ENCODE data around the gene ADGRD2. TPM values are rescaled to one million over a fixed set of nuclear protein-coding genes. Genes with fewer than 3 reads are reported as not detected.
A peak's percentile ranks its signal among the peaks of the same experiment; 100 is the strongest.

Gene ADGRD2
- total RNA-seq, 1 experiment from 2014 or later: not detected

DNA sequence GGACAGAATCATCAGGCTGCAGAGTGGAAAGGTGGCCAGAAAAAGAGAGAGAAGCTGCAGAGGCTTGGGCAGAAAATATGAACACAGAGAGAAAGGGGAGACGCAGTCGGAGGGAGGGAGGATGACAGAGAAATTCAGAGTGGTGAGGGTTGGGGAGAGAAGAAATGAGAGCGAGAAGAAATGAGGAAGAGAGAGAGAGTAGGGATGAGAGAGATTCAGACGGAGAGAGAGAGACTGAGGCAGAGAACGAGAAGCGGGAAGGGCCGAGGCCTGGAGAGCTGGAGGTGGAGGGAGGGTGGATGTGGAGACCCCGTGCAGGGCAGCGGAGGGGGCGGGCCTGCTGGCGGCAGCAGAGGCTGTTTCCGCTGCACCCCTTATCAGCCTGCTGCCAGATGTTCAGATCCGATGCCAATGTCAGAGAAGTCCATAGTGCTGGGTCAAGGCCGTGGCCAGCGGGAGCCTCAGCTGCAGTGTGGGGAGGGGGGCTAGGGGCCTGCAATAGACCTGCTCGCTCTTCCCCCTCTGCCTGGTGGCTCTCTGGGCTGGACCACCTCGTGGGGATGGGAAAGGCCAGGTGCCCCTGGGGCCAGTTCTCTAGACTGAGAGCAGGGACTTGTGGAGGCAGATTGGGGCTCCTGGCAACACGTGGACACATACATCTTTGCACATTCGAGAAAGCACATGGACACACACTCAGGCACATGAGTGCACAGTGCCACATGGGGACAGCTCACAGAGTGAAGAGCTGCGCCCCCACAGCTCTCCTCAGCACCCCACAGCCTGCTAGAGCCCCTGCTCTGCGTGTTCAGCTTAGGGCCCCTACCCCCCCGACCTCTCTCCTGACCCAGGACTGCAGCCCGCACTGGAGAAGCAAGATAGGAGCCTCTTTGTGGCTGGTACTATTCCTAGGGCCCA, 61.9 kb downstream of the ADGRD2 start:
- DNase-seq (no peak), ATAC-seq (no peak)
- Histone ChIP-seq H3K9ac (ENCODE audit: low read length) (no peak overlapping the region), H3K79me2 (ENCODE audit: low read length) (no peaks in the 10 kb centered on the region), H4K20me1 (ENCODE audit: low read length) (no peaks in the 10 kb centered on the region), H3K9me3 (ENCODE audit: low read length) (no peaks in the 10 kb centered on the region), H3K27me3 (ENCODE audit: low read length) (no peaks in the 10 kb centered on the region), H3K4me3 (ENCODE audit: low read length) (no peak overlapping the region), H3K4me1 (ENCODE audit: insufficient read depth, low read length) (no peaks in the 10 kb centered on the region), H3K27ac (ENCODE audit: low read length) (no peak overlapping the region), H3K4me2 (ENCODE audit: low read length) (no peak overlapping the region), H2AFZ (ENCODE audit: low read length) (no peak overlapping the region), H3K9me2 (replicated peaks; ENCODE audit: low read length) (no peaks in the 10 kb centered on the region), H3F3A (ENCODE audit: low read length, unreplicated experiment) (no peaks in the 10 kb centered on the region), H3K36me3 (ENCODE audit: low read depth, low read length) (no peaks in the 10 kb centered on the region)
- ChIA-PET POLR2A (ENCODE audit: unreplicated experiment) (no interaction called here), CTCF (no interaction called here)
- BruUV-seq (replicated peaks): no TSS peak
- TF ChIP-seq CTCF (conservative IDR thresholded peaks at IDR 0.05; ENCODE audit: low read depth, low read length) (no peak), EZH2 (IDR thresholded peaks at IDR 0.05; ENCODE audit: low read length, unreplicated experiment) (no peak), EZH2phosphoT487 (IDR thresholded peaks at IDR 0.05; ENCODE audit: borderline replicate concordance, low read length) (no peak)
- intact Hi-C loops (cut with micrococcal nuclease): no loop called here

DNA sequence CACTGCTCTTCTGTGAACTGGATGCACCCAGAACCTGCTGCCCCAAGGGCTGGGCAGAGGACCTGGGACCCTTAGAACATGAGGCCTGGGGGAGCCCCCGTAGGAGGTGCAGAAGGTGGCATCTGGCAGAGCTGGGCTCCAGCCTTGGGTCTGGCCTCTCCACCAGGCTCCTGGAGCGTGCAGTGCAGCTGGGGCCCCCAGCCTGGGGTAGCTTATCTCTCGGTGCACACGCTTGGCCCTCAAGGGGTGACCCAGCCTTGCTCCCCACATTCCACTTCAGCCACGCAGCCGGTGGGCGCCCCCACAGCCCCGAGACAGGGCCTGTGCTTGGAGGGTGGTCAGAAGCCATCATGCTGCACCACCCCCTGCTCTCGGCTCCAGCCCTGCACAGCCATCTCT, 62.6 kb downstream of the ADGRD2 start:
- TF ChIP-seq EZH2 (IDR thresholded peaks at IDR 0.05; ENCODE audit: low read length, unreplicated experiment) (no peak), CTCF (conservative IDR thresholded peaks at IDR 0.05; ENCODE audit: low read depth, low read length) (no peak), EZH2phosphoT487 (IDR thresholded peaks at IDR 0.05; ENCODE audit: borderline replicate concordance, low read length) (no peak)
- Histone ChIP-seq H3K9ac (ENCODE audit: low read length) (no peak overlapping the region), H3K79me2 (ENCODE audit: low read length) (no peaks in the 10 kb centered on the region), H3K4me3 (ENCODE audit: low read length) (no peak overlapping the region), H3K9me3 (ENCODE audit: low read length) (no peaks in the 10 kb centered on the region), H4K20me1 (ENCODE audit: low read length) (no peaks in the 10 kb centered on the region), H3K27ac (ENCODE audit: low read length) (no peak overlapping the region), H3K4me2 (ENCODE audit: low read length) (no peak overlapping the region), H3K27me3 (ENCODE audit: low read length) (no peaks in the 10 kb centered on the region), H3K9me2 (replicated peaks; ENCODE audit: low read length) (no peaks in the 10 kb centered on the region), H3F3A (ENCODE audit: low read length, unreplicated experiment) (no peaks in the 10 kb centered on the region), H2AFZ (ENCODE audit: low read length) (no peak overlapping the region), H3K36me3 (ENCODE audit: low read depth, low read length) (no peaks in the 10 kb centered on the region), H3K4me1 (ENCODE audit: insufficient read depth, low read length) (no peaks in the 10 kb centered on the region)
- BruUV-seq (replicated peaks): no TSS peak
- ATAC-seq: no peak
- CTCF ChIA-PET: no interaction called here
- intact Hi-C loops (cut with micrococcal nuclease): no loop called here
- no peak for DNase-seq
- POLR2A ChIA-PET (ENCODE audit: unreplicated experiment): no interaction called here

DNA sequence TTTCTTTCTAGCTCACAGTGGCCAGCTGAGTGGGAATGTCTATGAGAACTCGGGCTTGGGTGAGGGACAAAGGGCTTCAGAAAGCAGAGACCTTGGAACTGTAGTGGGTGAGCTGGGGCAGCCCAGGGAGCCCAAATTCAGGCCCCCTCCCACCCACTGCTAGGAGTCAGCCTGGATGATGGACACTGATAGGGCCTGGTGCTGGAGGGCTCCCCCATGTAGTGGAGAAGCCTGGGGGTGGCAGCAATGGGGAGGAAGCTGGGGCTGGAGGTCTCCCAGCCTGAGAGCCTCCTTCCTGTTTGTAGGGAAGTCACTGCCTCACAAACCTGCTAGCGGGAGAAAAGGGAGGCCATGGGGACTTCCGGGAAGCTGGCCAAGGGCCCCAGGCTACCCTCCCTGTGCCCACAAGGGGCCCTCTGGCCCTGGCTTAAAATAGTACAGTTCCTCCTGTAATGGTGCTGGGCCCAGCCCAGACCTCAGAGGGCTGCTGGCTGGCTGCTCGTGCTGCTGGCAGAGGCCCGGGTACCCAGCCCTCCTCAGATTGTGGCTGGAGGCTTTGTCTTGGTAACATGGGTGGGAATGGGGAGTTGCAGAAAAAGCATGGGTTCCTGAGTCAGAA, 63.2 kb downstream of the ADGRD2 start:
- ChIA-PET CTCF (no interaction called here), POLR2A (ENCODE audit: unreplicated experiment) (no interaction called here)
- no peak overlapping the region for H3K4me2 ChIP-seq (ENCODE audit: low read length)
- TF ChIP-seq CTCF (conservative IDR thresholded peaks at IDR 0.05; ENCODE audit: low read depth, low read length) (no peak), EZH2phosphoT487 (IDR thresholded peaks at IDR 0.05; ENCODE audit: borderline replicate concordance, low read length) (no peak), EZH2 (IDR thresholded peaks at IDR 0.05; ENCODE audit: low read length, unreplicated experiment) (no peak)
- ATAC-seq (no peak), DNase-seq (peak; percentile 13)
- H3K36me3 ChIP-seq (ENCODE audit: low read depth, low read length): no peaks in the 10 kb centered on the region
- H3F3A ChIP-seq (ENCODE audit: low read length, unreplicated experiment): no peaks in the 10 kb centered on the region
- no peaks in the 10 kb centered on the region for H3K4me1 ChIP-seq (ENCODE audit: insufficient read depth, low read length)
- H3K9me2 ChIP-seq (replicated peaks; ENCODE audit: low read length): no peaks in the 10 kb centered on the region
- no peak overlapping the region for H3K27ac ChIP-seq (ENCODE audit: low read length)
- BruUV-seq (replicated peaks): no TSS peak
- H4K20me1 ChIP-seq (ENCODE audit: low read length): no peaks in the 10 kb centered on the region
- H3K79me2 ChIP-seq (ENCODE audit: low read length): no peaks in the 10 kb centered on the region
- no peak overlapping the region for H3K4me3 ChIP-seq (ENCODE audit: low read length)
- H3K9ac ChIP-seq (ENCODE audit: low read length): no peak overlapping the region
- intact Hi-C loops (cut with micrococcal nuclease): no loop called here
- H3K27me3 ChIP-seq (ENCODE audit: low read length): no peaks in the 10 kb centered on the region
- no peak overlapping the region for H2AFZ ChIP-seq (ENCODE audit: low read length)
- no peaks in the 10 kb centered on the region for H3K9me3 ChIP-seq (ENCODE audit: low read length)

All from PC-3 (cell line).